Measurements from ENCODE around the gene TRPM2. TPM values are rescaled to one million over a fixed set of nuclear protein-coding genes. Genes with fewer than 3 reads are reported as not detected.
A peak's percentile ranks its signal among the peaks of the same experiment; 100 is the strongest.

Gene TRPM2
- total RNA-seq, 1 donor from 2014 or later, result under 0.01 TPM

GRCh38 chr21:44333509-44334328 is 19.7 kb upstream of the TRPM2 start:
- no peaks in the 10 kb centered on the region for H3K36me3 ChIP-seq (ENCODE audit: control insufficient read depth, insufficient read depth, low read length)
- no peak for DNase-seq (ENCODE audit: low read depth)
- TF ChIP-seq CTCF (IDR thresholded peaks at IDR 0.05; ENCODE audit: insufficient read depth, low read length, severe bottlenecking), result no peak
- H3K27me3 ChIP-seq (ENCODE audit: control insufficient read depth, insufficient read depth, low read length), result no peaks in the 10 kb centered on the region
- FAIRE-seq, result no peak
- no peak overlapping the region for H3K4me3 ChIP-seq (ENCODE audit: low read depth, low read length)

- FAIRE-seq, result no peak
- no peak for DNase-seq (ENCODE audit: low read depth)
- no peak overlapping the region for H3K4me3 ChIP-seq (ENCODE audit: low read depth, low read length)
- no peaks in the 10 kb centered on the region for H3K36me3 ChIP-seq (ENCODE audit: control insufficient read depth, insufficient read depth, low read length)
- H3K27me3 ChIP-seq (ENCODE audit: control insufficient read depth, insufficient read depth, low read length), result no peaks in the 10 kb centered on the region
- no peak for TF ChIP-seq CTCF (IDR thresholded peaks at IDR 0.05; ENCODE audit: insufficient read depth, low read length, severe bottlenecking)
Observed at GRCh38 chr21:44334329-44335030, 18.9 kb upstream of the TRPM2 start.

GRCh38 chr21:44335266-44336059 is 18.0 kb upstream of the TRPM2 start:
- Histone ChIP-seq H3K36me3 (ENCODE audit: control insufficient read depth, insufficient read depth, low read length) (no peaks in the 10 kb centered on the region), H3K4me3 (ENCODE audit: low read depth, low read length) (no peak overlapping the region), H3K27me3 (ENCODE audit: control insufficient read depth, insufficient read depth, low read length) (no peaks in the 10 kb centered on the region)
- DNase-seq (ENCODE audit: low read depth) (no peak), FAIRE-seq (no peak)
- no peak for TF ChIP-seq CTCF (IDR thresholded peaks at IDR 0.05; ENCODE audit: insufficient read depth, low read length, severe bottlenecking)

GRCh38 chr21:44337449-44337848 is 16.0 kb upstream of the TRPM2 start:
- H3K27me3 ChIP-seq (ENCODE audit: control insufficient read depth, insufficient read depth, low read length), result no peaks in the 10 kb centered on the region
- no peaks in the 10 kb centered on the region for H3K36me3 ChIP-seq (ENCODE audit: control insufficient read depth, insufficient read depth, low read length)
- FAIRE-seq (no peak), DNase-seq (ENCODE audit: low read depth) (no peak)
- no peak for TF ChIP-seq CTCF (IDR thresholded peaks at IDR 0.05; ENCODE audit: insufficient read depth, low read length, severe bottlenecking)
- H3K4me3 ChIP-seq (ENCODE audit: low read depth, low read length), result no peak overlapping the region

- Histone ChIP-seq H3K36me3 (ENCODE audit: control insufficient read depth, insufficient read depth, low read length) (no peaks in the 10 kb centered on the region), H3K27me3 (ENCODE audit: control insufficient read depth, insufficient read depth, low read length) (no peaks in the 10 kb centered on the region), H3K4me3 (ENCODE audit: low read depth, low read length) (peak overlapping the region; percentile 37)
- peak; percentile 60 for DNase-seq (ENCODE audit: low read depth)
- peak; percentile 60 for TF ChIP-seq CTCF (IDR thresholded peaks at IDR 0.05; ENCODE audit: insufficient read depth, low read length, severe bottlenecking)
- FAIRE-seq, result no peak
Observed at GRCh38 chr21:44337941-44338895, 15.2 kb upstream of the TRPM2 start.

Measured in bronchial epithelial cell (primary cell).